BE2C (cell line): Measurements from ENCODE around the gene MRAP2.

Experiments
- DNase-seq: peaks from one replicate; pipeline ENCODE4 v3.0.0-alpha.2; 2020
- H3K27me3 ChIP-seq: fragments of 250-450 bp; sonication (Bioruptor Pico); 2 replicates; pipeline ENCODE4 v1.5.1; 2020; ENCODE audit warnings: mild to moderate bottlenecking
- H3K36me3 ChIP-seq: fragments of 250-450 bp; sonication (Bioruptor Pico); 2 replicates; pipeline ENCODE4 v1.5.1; 2020; ENCODE audit warnings: mild to moderate bottlenecking
- H3K4me1 ChIP-seq: fragments of 250-450 bp; sonication (Bioruptor Pico); 2 replicates; pipeline ENCODE4 v1.5.1; 2020
- H3K4me3 ChIP-seq: 2 replicates; pipeline ENCODE4 v1.5.1; 2011; ENCODE audit warnings: low read depth, low read length
- H3K9me3 ChIP-seq: fragments of 250-450 bp; sonication (Bioruptor Pico); 2 replicates; pipeline ENCODE4 v1.5.1; 2020
- TF ChIP-seq, protein P1 (sequence below): IDR thresholded peaks from 2 replicates; pipeline ENCODE4 v1.5.1; 2012; ENCODE audit warnings: mild to moderate bottlenecking, low read depth, low read length

MRAP2 gene

DNA sequence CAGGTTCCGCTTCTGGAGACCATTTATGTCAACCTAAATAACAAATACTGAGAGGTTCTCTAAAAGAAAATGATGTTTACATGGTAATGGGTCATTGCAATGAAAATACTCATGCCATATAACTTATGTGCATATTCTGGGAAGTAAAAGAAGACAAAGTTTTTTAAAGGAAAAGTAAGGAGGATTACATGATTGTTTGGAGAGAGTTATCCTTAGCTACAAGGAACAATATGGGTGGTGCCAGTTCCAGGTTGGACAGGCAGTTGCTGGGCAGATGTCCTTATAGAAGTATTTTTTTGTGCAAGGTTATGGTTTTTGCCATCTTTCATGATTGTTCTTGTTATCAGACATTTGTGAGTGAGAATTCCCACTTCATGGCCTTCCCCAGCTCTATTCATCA lies 52.5 kb downstream of the MRAP2 start:
- Histone ChIP-seq H3K36me3 (no peaks in the 10 kb centered on the region), H3K4me3 (no peak overlapping the region), H3K27me3 (no peaks in the 10 kb centered on the region), H3K4me1 (no peaks in the 10 kb centered on the region), H3K9me3 (no peaks in the 10 kb centered on the region)
- TF ChIP-seq, protein P1, sequence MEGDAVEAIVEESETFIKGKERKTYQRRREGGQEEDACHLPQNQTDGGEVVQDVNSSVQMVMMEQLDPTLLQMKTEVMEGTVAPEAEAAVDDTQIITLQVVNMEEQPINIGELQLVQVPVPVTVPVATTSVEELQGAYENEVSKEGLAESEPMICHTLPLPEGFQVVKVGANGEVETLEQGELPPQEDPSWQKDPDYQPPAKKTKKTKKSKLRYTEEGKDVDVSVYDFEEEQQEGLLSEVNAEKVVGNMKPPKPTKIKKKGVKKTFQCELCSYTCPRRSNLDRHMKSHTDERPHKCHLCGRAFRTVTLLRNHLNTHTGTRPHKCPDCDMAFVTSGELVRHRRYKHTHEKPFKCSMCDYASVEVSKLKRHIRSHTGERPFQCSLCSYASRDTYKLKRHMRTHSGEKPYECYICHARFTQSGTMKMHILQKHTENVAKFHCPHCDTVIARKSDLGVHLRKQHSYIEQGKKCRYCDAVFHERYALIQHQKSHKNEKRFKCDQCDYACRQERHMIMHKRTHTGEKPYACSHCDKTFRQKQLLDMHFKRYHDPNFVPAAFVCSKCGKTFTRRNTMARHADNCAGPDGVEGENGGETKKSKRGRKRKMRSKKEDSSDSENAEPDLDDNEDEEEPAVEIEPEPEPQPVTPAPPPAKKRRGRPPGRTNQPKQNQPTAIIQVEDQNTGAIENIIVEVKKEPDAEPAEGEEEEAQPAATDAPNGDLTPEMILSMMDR = no peak
- no peak for DNase-seq

DNA sequence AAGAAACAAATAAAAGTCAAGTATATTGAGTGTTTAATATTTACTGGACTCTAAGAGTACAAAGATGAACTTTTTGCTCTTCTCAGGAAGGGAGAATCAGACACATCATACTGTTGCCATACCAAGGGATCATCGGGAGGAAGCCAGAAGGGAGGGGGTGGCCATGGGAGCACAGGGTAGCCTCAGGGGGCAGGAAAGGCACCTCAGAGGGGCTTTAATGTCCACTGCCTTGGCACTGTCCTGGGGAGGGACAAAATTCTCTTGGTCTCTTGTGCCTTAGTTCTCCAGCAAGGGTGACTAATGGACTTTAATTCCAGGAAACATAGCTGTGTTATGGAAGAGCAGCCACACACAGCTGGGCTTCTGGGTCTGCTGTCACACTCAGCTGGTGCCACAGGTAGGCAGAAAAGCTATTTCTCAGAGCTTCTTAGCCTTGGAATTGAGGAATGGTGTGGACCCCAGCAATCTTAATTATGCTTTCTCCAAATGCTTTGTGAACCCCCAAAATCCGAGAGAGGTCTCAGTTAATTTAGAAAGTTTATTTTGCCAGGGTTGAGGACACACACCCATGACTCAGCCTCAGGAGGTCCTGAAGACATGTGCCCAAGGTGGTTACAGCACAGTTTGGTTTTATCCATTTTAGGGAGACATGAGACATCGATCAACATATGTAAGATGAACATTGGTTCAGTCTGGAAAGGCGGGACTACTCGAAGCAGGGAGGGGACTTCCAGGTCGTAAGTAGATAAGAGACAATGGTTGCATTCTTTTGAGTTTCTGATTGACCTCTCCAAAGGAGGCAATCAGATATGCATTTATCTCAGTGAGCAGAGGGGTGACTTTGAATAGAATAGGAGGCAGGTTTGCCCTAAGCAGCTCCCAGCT lies 53.2 kb downstream of the MRAP2 start:
- Histone ChIP-seq H3K4me3 (no peak overlapping the region), H3K4me1 (no peaks in the 10 kb centered on the region)

DNA sequence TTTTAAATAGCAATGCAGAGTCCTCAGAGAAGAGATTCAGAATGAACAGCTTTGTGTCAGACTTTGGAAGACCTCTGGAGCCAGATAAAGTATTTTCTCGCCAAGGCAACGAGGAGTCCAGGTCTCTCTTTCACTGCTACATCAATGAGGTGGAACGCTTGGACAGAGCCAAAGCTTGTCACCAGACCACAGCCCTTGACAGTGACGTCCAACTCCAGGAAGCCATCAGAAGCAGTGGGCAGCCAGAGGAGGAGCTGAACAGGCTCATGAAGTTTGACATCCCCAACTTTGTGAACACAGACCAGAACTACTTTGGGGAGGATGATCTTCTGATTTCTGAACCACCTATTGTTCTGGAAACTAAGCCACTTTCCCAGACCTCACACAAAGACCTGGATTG lies 55.5 kb downstream of the MRAP2 start:
- Histone ChIP-seq H3K36me3 (no peaks in the 10 kb centered on the region), H3K27me3 (no peaks in the 10 kb centered on the region), H3K4me1 (no peaks in the 10 kb centered on the region), H3K4me3 (no peak overlapping the region), H3K9me3 (no peaks in the 10 kb centered on the region)
- no peak for DNase-seq
- TF ChIP-seq, protein P1 = no peak

More for the DNA sequence above, 53.2 kb downstream of the MRAP2 start:
- DNase-seq = no peak
- H3K27me3 ChIP-seq = no peaks in the 10 kb centered on the region
- H3K36me3 ChIP-seq = no peaks in the 10 kb centered on the region
- TF ChIP-seq, protein P1 = no peak
- no peaks in the 10 kb centered on the region for H3K9me3 ChIP-seq

DNA sequence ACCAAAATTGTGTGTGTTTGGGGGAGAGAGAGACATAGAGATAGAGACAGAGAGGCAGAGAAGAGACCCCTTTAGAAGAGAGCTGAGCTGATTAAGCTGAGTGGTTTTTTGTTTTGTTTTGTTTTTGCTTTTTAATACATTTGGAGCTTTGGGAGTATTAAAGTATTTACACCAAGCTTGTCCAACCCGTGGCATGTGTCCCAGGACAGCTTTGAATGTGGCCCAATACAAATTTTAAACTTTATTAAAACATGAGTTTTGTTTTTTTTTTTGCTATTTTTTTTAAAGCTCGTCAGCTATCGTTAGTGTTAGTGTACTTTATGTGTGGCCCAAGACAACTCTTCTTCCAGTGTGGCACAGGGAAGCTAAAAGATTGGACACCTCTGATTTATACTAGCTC lies 56.0 kb downstream of the MRAP2 start:
- Histone ChIP-seq H3K9me3 (no peaks in the 10 kb centered on the region), H3K4me1 (no peaks in the 10 kb centered on the region), H3K36me3 (no peaks in the 10 kb centered on the region), H3K27me3 (no peaks in the 10 kb centered on the region), H3K4me3 (no peak overlapping the region)
- DNase-seq = no peak
- TF ChIP-seq, protein P1 = no peak

DNA sequence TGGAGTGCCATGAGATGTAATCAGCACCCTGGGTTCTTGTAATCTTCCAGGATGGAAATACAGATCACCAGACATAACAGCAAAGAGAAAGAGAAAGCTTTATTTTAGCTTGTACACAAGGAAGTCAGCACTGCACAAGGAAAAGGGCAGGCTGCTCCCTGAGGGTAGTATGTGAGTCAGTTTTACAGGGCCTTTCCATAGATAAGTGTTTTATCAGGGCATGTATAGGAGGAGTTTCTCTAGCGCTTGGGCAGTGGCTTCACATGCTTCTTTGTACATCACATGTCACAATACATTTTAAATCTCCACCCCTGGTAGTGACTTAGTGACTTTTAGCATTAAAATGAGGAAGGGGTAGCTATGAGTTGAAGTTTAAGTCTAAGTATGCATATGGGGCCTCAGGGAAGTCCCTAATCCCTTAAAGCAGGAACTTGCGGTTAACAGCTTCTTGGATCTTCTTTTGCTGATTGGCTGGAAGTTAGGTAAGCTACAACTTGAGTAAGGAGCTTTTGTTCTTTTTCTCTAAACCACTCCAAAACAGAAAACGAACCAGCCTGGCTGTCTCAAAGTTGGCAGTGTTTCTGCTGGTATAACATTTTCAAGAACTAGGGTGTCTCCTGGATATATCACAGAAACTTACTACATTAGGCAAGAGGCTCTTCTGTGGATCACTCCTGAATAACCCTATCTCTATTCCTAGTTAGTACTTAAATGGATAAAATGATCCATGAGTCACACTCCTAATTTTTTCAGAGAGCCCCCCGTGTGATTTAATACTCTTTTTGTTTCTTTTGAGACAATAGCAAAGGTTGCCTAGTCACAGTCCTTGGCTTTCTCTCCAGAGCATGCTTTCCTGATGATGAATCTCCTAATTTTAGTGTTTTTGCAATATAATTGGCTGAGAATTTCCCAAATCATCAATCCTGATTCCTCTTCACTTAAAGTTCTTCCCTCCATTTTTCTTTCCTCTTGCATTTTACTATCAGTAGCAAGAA lies 60.2 kb downstream of the MRAP2 start:
- H3K9me3 ChIP-seq = no peaks in the 10 kb centered on the region
- TF ChIP-seq, protein P1 = no peak
- no peak overlapping the region for H3K4me3 ChIP-seq
- no peaks in the 10 kb centered on the region for H3K27me3 ChIP-seq
- H3K36me3 ChIP-seq = no peaks in the 10 kb centered on the region
- no peak for DNase-seq
- H3K4me1 ChIP-seq = no peaks in the 10 kb centered on the region
